ENCODE data around the gene TSPAN32.

Gene TSPAN32

GRCh38 chr11:2289350-2289749, 12.5 kb upstream of the TSPAN32 start:
- DNase-seq (ENCODE audit: low spot score), result no peak

GRCh38 chr11:2289859-2290258, 12.0 kb upstream of the TSPAN32 start:
- no peak for DNase-seq (ENCODE audit: low spot score)

GRCh38 chr11:2290351-2290841, 11.4 kb upstream of the TSPAN32 start:
- DNase-seq (ENCODE audit: low spot score), result no peak

- no peak for DNase-seq (ENCODE audit: low spot score)
Measured at GRCh38 chr11:2293531-2293971, 8.3 kb upstream of the TSPAN32 start.

- DNase-seq (ENCODE audit: low spot score), result no peak
Measured at GRCh38 chr11:2293984-2294925, 7.6 kb upstream of the TSPAN32 start.

- DNase-seq (ENCODE audit: low spot score), result no peak
Measured at GRCh38 chr11:2294926-2295290, 6.9 kb upstream of the TSPAN32 start.

GRCh38 chr11:2295971-2296912, 5.6 kb upstream of the TSPAN32 start:
- DNase-seq (ENCODE audit: low spot score), result no peak

GRCh38 chr11:2296913-2297622, 4.7 kb upstream of the TSPAN32 start:
- no peak for DNase-seq (ENCODE audit: low spot score)

GRCh38 chr11:2297623-2298030, 4.2 kb upstream of the TSPAN32 start:
- no peak for DNase-seq (ENCODE audit: low spot score)

- DNase-seq (ENCODE audit: low spot score), result no peak
Measured at GRCh38 chr11:2298131-2298794, 3.5 kb upstream of the TSPAN32 start.

GRCh38 chr11:2298795-2299761, 2.7 kb upstream of the TSPAN32 start:
- DNase-seq (ENCODE audit: low spot score), result no peak

- no peak for DNase-seq (ENCODE audit: low spot score)
Measured at GRCh38 chr11:2299773-2300172, 2.0 kb upstream of the TSPAN32 start.

GRCh38 chr11:2300290-2300935, 1.4 kb upstream of the TSPAN32 start:
- DNase-seq (ENCODE audit: low spot score), result no peak

- DNase-seq (ENCODE audit: low spot score), result no peak
Measured at GRCh38 chr11:2300936-2301630, 730 bp upstream of the TSPAN32 start.

- DNase-seq (ENCODE audit: low spot score), result no peak
Measured at GRCh38 chr11:2302306-2302895, 588 bp downstream of the TSPAN32 start.

GRCh38 chr11:2302896-2303626, 1.2 kb downstream of the TSPAN32 start:
- DNase-seq (ENCODE audit: low spot score), result no peak

GRCh38 chr11:2303627-2304505, 2.1 kb downstream of the TSPAN32 start:
- no peak for DNase-seq (ENCODE audit: low spot score)
